ENCODE measurements around the gene RIPK4. TPM values are rescaled to one million over a fixed set of nuclear protein-coding genes. Genes with fewer than 3 reads are reported as not detected.

The RIPK4 gene
- total RNA-seq, 1 donor from 2014 or later: 15.7 TPM

DNA sequence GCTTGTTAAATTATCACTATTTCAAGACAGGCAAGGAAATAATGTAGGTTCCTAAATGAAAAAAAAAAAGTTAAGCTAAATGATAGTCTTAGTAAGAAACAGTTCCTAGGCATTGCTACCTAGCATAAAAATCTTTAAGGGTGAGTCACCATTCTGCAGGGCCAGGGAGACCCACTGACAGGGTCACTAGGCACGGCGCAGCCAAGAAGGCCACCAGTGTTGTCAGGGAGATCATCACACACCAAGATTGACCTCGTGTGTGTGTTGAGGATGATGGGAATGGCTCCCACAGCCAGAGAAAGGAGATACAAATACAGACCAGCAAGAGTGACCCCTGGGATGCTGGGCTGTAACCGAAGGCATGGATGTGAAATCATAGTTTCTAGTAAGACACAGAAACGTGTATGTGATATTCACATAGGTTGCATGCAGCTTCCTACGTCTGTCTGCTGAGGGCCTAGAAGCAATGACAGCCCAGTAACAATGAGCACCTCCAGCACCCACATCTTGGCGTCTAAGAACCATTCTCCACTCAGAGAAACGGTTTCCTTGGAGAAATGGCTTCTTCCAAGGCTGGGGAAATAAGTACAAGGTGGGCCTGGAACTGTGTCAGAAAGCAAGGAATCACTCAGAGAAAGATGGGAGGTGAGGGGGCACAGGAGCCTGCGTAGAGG is 29.1 kb downstream of the RIPK4 start:
- Mint-ChIP-seq H3K9me3 (peaks cover 27% of the 10 kb centered on the region), H3K4me1 (peaks cover 2% of the 10 kb centered on the region), H3K27ac (no peak overlapping the region), H3K4me3 (no peak overlapping the region), H3K27me3 (ENCODE audit: low read depth) (no peaks in the 10 kb centered on the region), H3K36me3 (peaks cover 52% of the 10 kb centered on the region)
- no peak for DNase-seq (ENCODE audit: low spot score in 2 of 2, unreplicated experiment in 2 of 2)
- no peak for TF ChIP-seq CTCF (IDR thresholded peaks at IDR 0.05; ENCODE audit: unreplicated experiment)

- no peak overlapping the region for H3K4me3 Mint-ChIP-seq
- no peak overlapping the region for H3K27ac Mint-ChIP-seq
- H3K36me3 Mint-ChIP-seq: peaks cover 46% of the 10 kb centered on the region
- peaks cover 2% of the 10 kb centered on the region for H3K4me1 Mint-ChIP-seq
- DNase-seq (ENCODE audit: low spot score in 2 of 2, unreplicated experiment in 2 of 2): no peak
- no peak for TF ChIP-seq CTCF (IDR thresholded peaks at IDR 0.05; ENCODE audit: unreplicated experiment)
- peaks cover 39% of the 10 kb centered on the region for H3K9me3 Mint-ChIP-seq
- H3K27me3 Mint-ChIP-seq (ENCODE audit: low read depth): no peaks in the 10 kb centered on the region
These were observed 30.4 kb downstream of the RIPK4 start for GRCh38 chr21:41736423-41736822.

GRCh38 chr21:41733951-41734689 is 32.7 kb downstream of the RIPK4 start:
- H3K9me3 Mint-ChIP-seq: peaks cover 43% of the 10 kb centered on the region
- peaks cover 8% of the 10 kb centered on the region for H3K4me1 Mint-ChIP-seq
- DNase-seq (ENCODE audit: low spot score in 2 of 2, unreplicated experiment in 2 of 2): no peak
- no peak for TF ChIP-seq CTCF (IDR thresholded peaks at IDR 0.05; ENCODE audit: unreplicated experiment)
- peaks cover 32% of the 10 kb centered on the region for H3K36me3 Mint-ChIP-seq
- no peak overlapping the region for H3K27ac Mint-ChIP-seq
- no peaks in the 10 kb centered on the region for H3K27me3 Mint-ChIP-seq (ENCODE audit: low read depth)
- H3K4me3 Mint-ChIP-seq: no peak overlapping the region

DNA sequence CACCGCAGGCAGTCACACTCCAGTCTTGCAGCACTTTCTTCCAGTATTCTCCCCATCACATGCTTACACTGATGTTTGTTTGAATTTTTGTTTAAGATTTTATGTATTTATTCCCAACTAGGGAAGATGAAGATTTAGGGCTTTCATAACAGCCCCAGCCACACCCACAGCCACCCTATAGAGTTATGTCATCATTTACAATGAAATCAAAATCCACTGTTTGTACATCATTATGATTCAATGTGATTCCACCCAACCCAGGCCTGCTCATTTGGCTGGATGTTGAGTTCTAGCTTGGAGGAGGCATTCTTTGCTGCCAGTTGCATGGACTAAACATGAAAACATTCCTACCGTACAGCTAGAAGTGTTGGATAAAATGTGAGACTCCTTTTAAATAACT is 35.8 kb downstream of the RIPK4 start:
- peaks cover 6% of the 10 kb centered on the region for H3K36me3 Mint-ChIP-seq
- H3K4me3 Mint-ChIP-seq: no peak overlapping the region
- no peak for DNase-seq (ENCODE audit: low spot score in 2 of 2, unreplicated experiment in 2 of 2)
- H3K9me3 Mint-ChIP-seq: peaks cover 20% of the 10 kb centered on the region
- H3K4me1 Mint-ChIP-seq: peaks cover 29% of the 10 kb centered on the region
- peaks cover 3% of the 10 kb centered on the region for H3K27me3 Mint-ChIP-seq (ENCODE audit: low read depth)
- TF ChIP-seq CTCF (IDR thresholded peaks at IDR 0.05; ENCODE audit: unreplicated experiment): no peak
- no peak overlapping the region for H3K27ac Mint-ChIP-seq

- peaks cover 5% of the 10 kb centered on the region for H3K27me3 Mint-ChIP-seq (ENCODE audit: low read depth)
- peaks cover 5% of the 10 kb centered on the region for H3K36me3 Mint-ChIP-seq
- H3K4me3 Mint-ChIP-seq: no peak overlapping the region
- H3K27ac Mint-ChIP-seq: peak overlapping the region; percentile 31
- H3K4me1 Mint-ChIP-seq: peaks cover 29% of the 10 kb centered on the region
- no peak for TF ChIP-seq CTCF (IDR thresholded peaks at IDR 0.05; ENCODE audit: unreplicated experiment)
- peaks cover 20% of the 10 kb centered on the region for H3K9me3 Mint-ChIP-seq
- no peak for DNase-seq (ENCODE audit: low spot score in 2 of 2, unreplicated experiment in 2 of 2)
These were observed 36.5 kb downstream of the RIPK4 start for GRCh38 chr21:41730367-41730765.
